ENCODE data around the gene GGNBP2.

The GGNBP2 gene

GRCh38 chr17:36566081-36566480, 21.4 kb downstream of the GGNBP2 start:
- no peak for DNase-seq

GRCh38 chr17:36575028-36575427, 30.3 kb downstream of the GGNBP2 start:
- DNase-seq: no peak

GRCh38 chr17:36576793-36577192, 32.1 kb downstream of the GGNBP2 start:
- no peak for DNase-seq

DNA sequence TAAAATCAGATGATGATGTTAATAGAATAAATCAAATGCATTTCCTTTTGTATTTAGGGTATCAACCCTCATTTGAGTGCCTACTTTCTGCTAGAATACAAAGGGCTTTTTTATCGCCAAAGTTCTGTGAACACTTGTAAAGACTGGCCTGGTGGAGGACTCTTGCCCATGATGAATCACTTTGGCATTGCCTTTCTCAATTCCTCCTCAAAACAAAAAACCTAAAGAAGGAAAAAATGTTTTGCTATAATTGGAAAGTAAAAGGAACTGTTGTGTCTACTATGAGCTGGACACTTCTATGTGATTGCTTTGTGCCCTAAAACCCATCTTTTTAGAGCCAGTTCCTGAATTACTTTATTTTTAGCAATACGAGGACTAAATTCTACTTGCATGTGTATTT, 34.0 kb downstream of the GGNBP2 start:
- DNase-seq: no peak

DNA sequence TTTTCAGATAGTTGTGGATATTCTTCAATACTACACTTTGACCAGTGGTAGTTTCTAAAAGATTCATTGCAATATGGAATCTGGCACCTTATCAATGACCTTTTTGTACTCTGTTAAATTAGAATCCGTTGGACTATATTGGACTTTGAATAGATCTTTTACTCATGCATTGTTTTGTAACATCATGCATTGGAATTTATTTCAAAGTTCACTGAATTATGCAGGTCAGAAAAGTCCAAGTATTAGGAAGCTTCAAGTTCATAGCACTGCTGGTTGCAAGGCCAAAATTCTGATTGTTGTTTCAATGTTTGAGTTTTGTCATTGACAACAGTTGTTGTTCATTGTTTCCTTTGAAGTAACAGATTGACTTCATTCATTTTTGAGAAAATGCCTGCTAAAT, 39.1 kb downstream of the GGNBP2 start:
- no peak for DNase-seq

DNA sequence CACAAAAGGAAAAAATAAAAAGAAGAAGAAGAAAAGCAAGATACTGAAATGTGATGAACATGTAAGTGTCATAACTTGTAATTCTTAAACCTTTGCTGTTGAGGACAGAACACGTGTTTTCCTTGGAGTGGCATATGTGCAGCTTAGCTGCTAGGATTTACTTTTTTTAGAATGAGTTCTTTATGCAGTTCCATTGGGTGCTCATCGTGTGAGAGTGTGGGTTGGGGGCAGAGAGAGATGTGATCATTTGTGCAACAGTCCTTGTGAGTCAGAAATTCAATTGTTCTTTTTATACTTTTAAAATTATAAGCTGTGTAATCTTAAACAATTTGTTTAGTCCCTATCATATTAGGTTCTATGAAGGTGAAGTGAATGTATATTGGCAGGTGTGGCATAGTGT, 41.4 kb downstream of the GGNBP2 start:
- DNase-seq: no peak

- no peak for DNase-seq
These were observed 45.4 kb downstream of the GGNBP2 start for GRCh38 chr17:36590082-36590481.

GRCh38 chr17:36591434-36592315, 47.0 kb downstream of the GGNBP2 start, which contains the start of gene DHRS11:
Gene DHRS11, plus strand, starts transcription at chr17:36591879. Its CDS starts 131 bp downstream, at chr17:36592010.
- peak; percentile 83 for DNase-seq

DNA sequence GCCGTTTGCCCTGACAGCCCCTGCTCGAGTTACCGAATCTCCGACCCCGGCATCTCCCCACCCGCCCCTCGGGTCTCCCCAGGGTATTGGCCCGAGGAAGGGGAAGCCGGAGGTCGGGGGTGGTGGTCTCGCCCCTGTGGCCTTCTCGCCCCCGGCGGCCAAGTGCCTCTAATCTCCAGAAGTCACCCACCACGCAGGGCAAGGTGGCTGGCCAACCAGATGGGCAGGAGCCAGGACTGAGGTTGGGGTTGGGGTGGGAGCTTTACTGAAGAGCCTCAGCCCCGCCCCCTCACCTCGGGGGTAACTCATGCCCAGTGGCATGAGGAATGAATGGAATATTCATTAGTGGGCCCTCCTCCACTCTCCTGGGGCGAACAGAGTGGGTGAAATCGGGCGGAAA, 47.6 kb downstream of the GGNBP2 start:
- peak; percentile 32 for DNase-seq

GRCh38 chr17:36592716-36593321, 48.1 kb downstream of the GGNBP2 start:
- no peak for DNase-seq

DNA sequence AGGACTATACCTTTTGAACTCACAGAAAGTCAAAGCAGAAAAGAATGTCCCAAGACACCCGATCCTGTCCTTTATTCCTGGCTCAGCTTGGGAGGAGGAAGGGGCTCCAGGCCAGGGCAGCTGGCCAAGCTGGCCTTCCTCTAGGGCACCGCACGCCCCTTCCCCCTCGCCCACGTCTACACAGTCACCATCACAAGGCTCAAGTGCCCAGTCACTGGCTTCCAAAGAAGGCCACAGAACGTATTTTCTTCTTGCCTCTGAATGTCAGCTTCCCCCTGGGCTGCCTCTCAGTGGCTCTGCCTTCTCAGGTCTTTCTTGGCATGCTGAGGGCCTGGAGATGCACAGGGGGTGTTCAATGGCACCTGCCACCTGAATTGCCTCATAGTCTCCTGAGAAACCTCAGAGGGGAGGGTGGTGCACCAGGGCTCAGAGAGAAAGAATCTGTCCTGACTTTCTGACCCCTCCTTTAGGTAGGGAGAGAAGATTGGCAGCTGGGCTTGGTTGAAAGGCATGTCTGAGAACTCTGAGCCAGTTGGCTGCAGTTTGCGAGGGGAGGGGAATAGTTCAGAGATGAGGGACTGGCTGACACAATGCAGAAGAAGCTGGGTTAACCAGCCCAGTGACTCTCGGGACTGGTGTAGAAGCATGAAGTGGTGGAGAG, 49.1 kb downstream of the GGNBP2 start:
- no peak for DNase-seq

GRCh38 chr17:36594626-36595401, 50.1 kb downstream of the GGNBP2 start:
- no peak for DNase-seq

GRCh38 chr17:36597226-36597625, 52.5 kb downstream of the GGNBP2 start:
- DNase-seq: no peak

DNA sequence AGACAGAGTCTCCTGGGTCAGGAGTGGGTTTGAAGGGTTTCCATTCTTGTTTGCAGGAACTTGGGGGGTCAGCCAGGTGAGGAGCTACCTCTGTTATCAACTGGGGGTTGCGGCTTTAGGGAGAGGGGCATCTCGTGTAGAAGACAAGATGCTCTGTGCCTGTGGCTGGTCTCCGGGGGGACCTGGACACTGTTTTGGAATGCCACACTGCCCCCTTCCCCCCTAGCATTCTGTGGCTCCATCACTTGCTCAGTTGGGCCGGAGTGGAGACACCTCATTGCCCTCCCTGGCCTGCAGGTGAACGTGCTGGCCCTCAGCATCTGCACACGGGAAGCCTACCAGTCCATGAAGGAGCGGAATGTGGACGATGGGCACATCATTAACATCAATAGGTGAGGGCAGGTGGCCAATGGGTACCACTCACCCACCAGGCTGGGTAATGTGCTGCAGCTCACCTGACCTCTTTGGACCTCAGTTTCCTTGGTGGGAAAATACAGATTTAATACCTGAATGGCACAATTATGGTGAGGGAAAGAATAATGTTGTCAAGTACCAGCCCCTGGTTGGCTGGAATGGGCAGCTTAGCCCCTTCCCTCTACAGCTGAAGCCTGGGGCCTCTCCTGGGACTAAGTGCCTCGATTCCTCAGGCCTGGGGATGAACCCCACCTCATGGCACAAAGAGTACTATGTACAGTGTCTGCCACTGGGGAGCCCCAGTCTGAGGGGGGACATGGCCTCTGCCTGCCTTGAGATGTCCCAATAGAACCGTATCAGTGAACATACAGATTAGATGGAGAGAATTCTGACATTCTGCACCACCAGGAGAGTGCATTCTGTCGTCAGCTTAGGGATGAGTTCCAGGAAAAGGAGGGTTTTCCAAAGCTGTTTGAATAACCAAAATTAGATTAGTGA, 53.4 kb downstream of the GGNBP2 start:
- no peak for DNase-seq

- DNase-seq: no peak
These were observed 54.3 kb downstream of the GGNBP2 start for GRCh38 chr17:36598951-36599401.

GRCh38 chr17:36599546-36600250, 55.0 kb downstream of the GGNBP2 start:
- DNase-seq: no peak

- no peak for DNase-seq
These were observed 55.7 kb downstream of the GGNBP2 start for GRCh38 chr17:36600465-36600864.

DNA sequence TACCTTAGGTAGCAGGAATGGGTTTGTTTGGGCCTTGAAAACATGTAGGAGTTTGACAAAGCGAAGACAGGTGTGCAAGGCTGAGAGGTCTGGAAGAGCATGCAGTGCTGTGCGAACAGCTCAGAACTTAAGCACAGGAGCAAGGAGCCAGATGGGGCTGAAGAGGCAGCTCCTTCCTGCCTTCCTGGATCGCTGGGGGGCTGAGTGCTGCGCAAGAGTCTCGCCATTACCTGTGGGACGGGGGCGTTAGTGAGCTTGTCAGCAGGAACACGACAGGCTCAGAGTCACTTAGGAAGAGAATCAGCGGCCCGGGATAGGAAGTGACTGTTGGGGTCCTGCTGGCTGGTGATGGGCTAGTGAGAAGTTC, 56.2 kb downstream of the GGNBP2 start:
- no peak for DNase-seq

DNA sequence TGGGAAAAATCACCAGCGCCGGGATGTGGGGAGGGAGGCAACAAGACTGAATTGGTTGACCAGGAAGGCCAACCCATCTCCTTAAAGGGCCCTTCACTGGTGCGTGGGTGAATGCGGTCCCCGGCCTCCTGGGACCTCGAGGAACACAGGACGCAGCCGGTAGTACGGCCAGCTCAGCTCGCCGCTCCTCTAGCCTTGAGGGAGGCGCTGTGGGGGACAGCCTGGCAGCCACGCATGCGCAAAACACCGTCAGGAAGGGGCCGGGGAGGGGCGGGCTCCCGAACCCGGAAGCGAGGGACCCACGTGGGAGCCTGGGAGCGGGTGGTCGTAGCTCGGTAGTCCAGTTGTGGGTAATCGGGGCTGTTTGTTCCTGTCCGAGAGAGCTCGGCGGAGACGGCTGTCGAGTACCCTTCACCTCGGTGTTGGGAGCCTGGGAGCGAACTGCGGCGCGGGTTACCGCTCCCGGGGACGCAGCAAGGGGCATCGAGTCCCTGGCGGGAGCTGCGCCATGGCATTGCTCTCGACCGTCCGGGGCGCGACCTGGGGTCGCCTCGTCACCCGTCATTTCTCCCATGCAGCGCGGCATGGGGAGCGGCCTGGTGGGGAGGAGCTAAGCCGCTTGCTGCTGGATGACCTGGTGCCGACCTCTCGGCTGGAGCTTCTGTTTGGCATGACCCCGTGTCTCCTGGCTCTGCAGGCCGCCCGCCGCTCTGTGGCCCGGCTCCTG, 56.7 kb downstream of the GGNBP2 start, which contains the start of gene MRM1:
Gene MRM1 (plus strand): TSS at position 281 of the 727 bp plus-strand sequence. CDS start 228 bp downstream, at position 509.
- peak; percentile 94 for DNase-seq

GRCh38 chr17:36602030-36602748, 57.5 kb downstream of the GGNBP2 start:
- no peak for DNase-seq

Measured in NCI-H1436 (cell line).